Central memory CD8-positive, alpha-beta T cell (primary cell): Measurements from ENCODE around the gene COL15A1.

Source experiments
- ATAC-seq: fragments of 150-1000 bp; cut with Tn5 transposase; replicated peaks from 2 replicates; pipeline ENCODE4 v1.10.0; 2022; ENCODE audit warnings: mild to moderate bottlenecking, moderate FRiP score, moderate number of reproducible peaks; ENCODE audit not compliant: poor library complexity, severe bottlenecking; ENCODE audit errors: extremely low read depth
- DNase-seq, 2 donors: peaks; one replicate each; pipeline ENCODE4 v3.0.0; 2021; ENCODE audit warnings: low spot score in 2 of 2
- H3K27ac Mint-ChIP-seq: one replicate; pipeline ENCODE4 v1.8.0; 2022; ENCODE audit warnings: low read depth, mild to moderate bottlenecking, moderate library complexity, mixed read lengths
- H3K27me3 Mint-ChIP-seq: one replicate; pipeline ENCODE4 v1.8.0; 2022; ENCODE audit warnings: mixed read lengths
- H3K36me3 Mint-ChIP-seq: one replicate; pipeline ENCODE4 v1.8.0; 2022; ENCODE audit warnings: mild to moderate bottlenecking, moderate library complexity, mixed read lengths; ENCODE audit not compliant: insufficient read depth
- H3K4me1 Mint-ChIP-seq: one replicate; pipeline ENCODE4 v1.8.0; 2022; ENCODE audit warnings: mixed read lengths
- H3K4me3 Mint-ChIP-seq: one replicate; pipeline ENCODE4 v1.8.0; 2022; ENCODE audit warnings: mild to moderate bottlenecking, moderate library complexity, mixed read lengths
- H3K9me3 Mint-ChIP-seq: one replicate; pipeline ENCODE4 v1.8.0; 2022; ENCODE audit warnings: mixed read lengths

Gene COL15A1

DNA sequence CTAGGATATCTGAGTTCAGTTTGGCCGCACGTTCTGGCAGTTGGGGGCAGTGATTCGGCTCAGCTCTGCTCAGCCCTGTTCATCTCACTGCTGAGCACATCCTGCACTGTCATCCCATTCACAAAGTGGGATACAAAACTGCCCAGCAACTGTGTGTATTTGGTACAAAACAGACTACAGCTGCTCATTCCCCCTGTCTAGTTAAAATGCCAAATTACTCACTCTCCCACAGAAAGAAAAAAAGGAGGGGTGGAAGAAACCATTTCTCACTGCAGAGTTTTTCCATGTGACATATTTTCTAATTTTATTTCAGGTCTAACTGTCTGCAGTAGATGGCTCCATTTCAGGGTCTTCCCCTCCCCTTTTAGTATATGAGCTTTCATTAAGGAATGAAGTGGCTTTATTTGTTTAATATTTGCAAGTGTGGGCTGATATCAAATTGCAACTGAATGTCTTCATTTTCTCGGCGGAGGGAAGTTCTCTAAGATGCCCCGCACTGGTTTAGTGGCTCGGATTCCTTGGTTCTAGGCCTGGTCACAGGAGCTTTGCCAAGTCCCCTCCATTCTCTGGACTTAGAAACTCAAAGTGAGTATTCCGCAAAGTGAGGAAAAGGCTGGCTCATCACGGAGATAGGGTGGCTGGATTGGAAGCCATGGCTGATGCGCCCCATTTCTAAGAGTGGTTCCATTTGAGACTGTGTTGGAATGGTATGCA, 14.7 kb downstream of the COL15A1 start:
- peaks cover 41% of the 10 kb centered on the region for H3K27me3 Mint-ChIP-seq
- H3K4me1 Mint-ChIP-seq = no peaks in the 10 kb centered on the region
- H3K9me3 Mint-ChIP-seq = no peaks in the 10 kb centered on the region
- no peak for ATAC-seq
- H3K27ac Mint-ChIP-seq = no peak overlapping the region
- no peak for DNase-seq
- peaks cover 2% of the 10 kb centered on the region for H3K36me3 Mint-ChIP-seq
- no peak overlapping the region for H3K4me3 Mint-ChIP-seq

DNA sequence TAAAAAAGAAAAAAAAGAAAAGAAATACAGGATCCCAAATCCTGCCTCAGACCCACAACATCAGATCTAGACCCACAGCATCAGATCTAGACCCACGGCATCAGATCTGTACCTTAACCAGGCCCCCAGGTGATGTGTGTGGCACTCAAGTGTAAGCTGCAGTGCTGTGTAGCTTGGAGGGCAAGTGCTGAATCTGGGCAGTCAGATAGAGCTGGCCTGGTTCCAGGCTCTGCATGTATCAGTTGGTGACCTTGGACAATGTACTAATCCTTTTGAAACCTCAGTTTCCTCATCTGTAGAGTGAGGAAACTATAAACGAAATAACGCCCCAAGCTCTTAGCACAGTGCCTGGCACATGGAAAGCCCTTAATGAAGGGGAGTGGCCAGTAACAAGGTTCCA, 16.7 kb downstream of the COL15A1 start:
- no peak for ATAC-seq
- no peak for DNase-seq
- H3K27me3 Mint-ChIP-seq = peaks cover 35% of the 10 kb centered on the region
- no peak overlapping the region for H3K4me3 Mint-ChIP-seq
- H3K36me3 Mint-ChIP-seq = no peaks in the 10 kb centered on the region
- no peak overlapping the region for H3K27ac Mint-ChIP-seq
- no peaks in the 10 kb centered on the region for H3K4me1 Mint-ChIP-seq
- no peaks in the 10 kb centered on the region for H3K9me3 Mint-ChIP-seq

GRCh38 chr9:98961513-98962180, 17.9 kb downstream of the COL15A1 start:
- Mint-ChIP-seq H3K9me3 (no peaks in the 10 kb centered on the region), H3K36me3 (no peaks in the 10 kb centered on the region)

DNA sequence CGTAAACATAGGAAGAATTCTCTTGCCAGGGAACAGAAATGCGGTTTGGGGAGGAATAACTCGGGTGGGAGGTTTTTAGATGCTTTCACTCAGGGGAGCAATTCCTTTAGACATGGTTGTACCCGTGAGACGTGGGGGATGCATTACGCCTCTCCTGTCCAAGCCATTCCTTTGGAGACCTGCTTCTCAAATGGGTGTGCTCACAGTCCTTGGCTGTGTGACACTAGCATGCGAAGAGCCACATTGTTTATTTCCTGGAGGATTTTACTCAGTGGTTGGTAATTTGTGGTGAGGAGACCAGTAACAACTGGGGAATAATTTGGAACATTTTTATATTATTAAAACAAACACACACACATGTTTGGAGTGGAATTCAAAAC, 18.5 kb downstream of the COL15A1 start:
- H3K27ac Mint-ChIP-seq = no peak overlapping the region
- no peak for DNase-seq
- H3K9me3 Mint-ChIP-seq = no peaks in the 10 kb centered on the region
- H3K36me3 Mint-ChIP-seq = no peaks in the 10 kb centered on the region
- H3K4me1 Mint-ChIP-seq = no peaks in the 10 kb centered on the region
- no peak for ATAC-seq
- H3K4me3 Mint-ChIP-seq = no peak overlapping the region
- peaks cover 35% of the 10 kb centered on the region for H3K27me3 Mint-ChIP-seq

More at GRCh38 chr9:98961513-98962180, 17.9 kb downstream of the COL15A1 start:
- H3K27me3 Mint-ChIP-seq = peaks cover 35% of the 10 kb centered on the region
- no peak for ATAC-seq
- no peaks in the 10 kb centered on the region for H3K4me1 Mint-ChIP-seq
- no peak for DNase-seq
- H3K4me3 Mint-ChIP-seq = no peak overlapping the region
- H3K27ac Mint-ChIP-seq = no peak overlapping the region

GRCh38 chr9:98962861-98963260, 19.2 kb downstream of the COL15A1 start:
- Mint-ChIP-seq H3K27me3 (peaks cover 35% of the 10 kb centered on the region), H3K4me3 (no peak overlapping the region), H3K4me1 (no peaks in the 10 kb centered on the region), H3K9me3 (no peaks in the 10 kb centered on the region), H3K36me3 (no peaks in the 10 kb centered on the region), H3K27ac (no peak overlapping the region)
- ATAC-seq (no peak), DNase-seq (no peak)

GRCh38 chr9:98964201-98964600, 20.5 kb downstream of the COL15A1 start:
- ATAC-seq = no peak
- no peak overlapping the region for H3K4me3 Mint-ChIP-seq
- H3K4me1 Mint-ChIP-seq = no peaks in the 10 kb centered on the region
- no peaks in the 10 kb centered on the region for H3K9me3 Mint-ChIP-seq
- peaks cover 33% of the 10 kb centered on the region for H3K27me3 Mint-ChIP-seq
- no peaks in the 10 kb centered on the region for H3K36me3 Mint-ChIP-seq
- DNase-seq = no peak
- no peak overlapping the region for H3K27ac Mint-ChIP-seq

DNA sequence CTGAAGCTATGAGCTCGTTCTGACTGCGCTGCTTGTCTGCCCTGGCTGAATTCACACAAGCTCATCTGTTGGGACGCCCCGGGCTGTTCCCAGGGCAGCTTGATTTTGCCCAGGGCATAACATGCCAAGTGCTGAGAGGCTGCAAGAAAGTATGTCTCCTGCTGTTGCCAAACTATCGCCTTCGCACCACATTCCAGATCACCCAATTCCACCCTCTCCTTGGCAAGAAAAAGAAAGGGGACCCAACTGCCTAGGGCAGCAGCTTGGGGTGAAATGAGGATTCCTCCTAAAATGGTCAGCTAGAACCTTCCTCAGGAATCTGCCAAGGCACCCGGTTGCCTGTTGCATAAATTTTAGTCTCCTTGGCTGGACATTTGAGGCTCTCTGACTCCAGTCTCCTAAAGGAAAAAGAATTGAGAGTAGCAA, 21.2 kb downstream of the COL15A1 start:
- H3K4me1 Mint-ChIP-seq = no peaks in the 10 kb centered on the region
- no peak for DNase-seq
- H3K4me3 Mint-ChIP-seq = no peak overlapping the region
- no peaks in the 10 kb centered on the region for H3K9me3 Mint-ChIP-seq
- H3K27me3 Mint-ChIP-seq = peaks cover 26% of the 10 kb centered on the region
- no peak for ATAC-seq
- H3K27ac Mint-ChIP-seq = no peak overlapping the region
- no peaks in the 10 kb centered on the region for H3K36me3 Mint-ChIP-seq

GRCh38 chr9:98966676-98967075, 23.0 kb downstream of the COL15A1 start:
- DNase-seq (no peak), ATAC-seq (no peak)
- no peaks in the 10 kb centered on the region for H3K9me3 Mint-ChIP-seq
- H3K4me1 Mint-ChIP-seq = no peaks in the 10 kb centered on the region
- no peak overlapping the region for H3K4me3 Mint-ChIP-seq
- peaks cover 13% of the 10 kb centered on the region for H3K27me3 Mint-ChIP-seq
- H3K36me3 Mint-ChIP-seq = no peaks in the 10 kb centered on the region
- H3K27ac Mint-ChIP-seq = no peak overlapping the region

- H3K27me3 Mint-ChIP-seq = peaks cover 7% of the 10 kb centered on the region
- no peaks in the 10 kb centered on the region for H3K36me3 Mint-ChIP-seq
- H3K4me3 Mint-ChIP-seq = no peak overlapping the region
- H3K4me1 Mint-ChIP-seq = no peaks in the 10 kb centered on the region
- DNase-seq (no peak), ATAC-seq (no peak)
- no peak overlapping the region for H3K27ac Mint-ChIP-seq
- no peaks in the 10 kb centered on the region for H3K9me3 Mint-ChIP-seq
Measured at GRCh38 chr9:98967257-98967656, 23.6 kb downstream of the COL15A1 start.

GRCh38 chr9:98967680-98968079, 24.0 kb downstream of the COL15A1 start:
- no peak overlapping the region for H3K4me3 Mint-ChIP-seq
- H3K27ac Mint-ChIP-seq = no peak overlapping the region
- DNase-seq (no peak), ATAC-seq (no peak)
- no peaks in the 10 kb centered on the region for H3K4me1 Mint-ChIP-seq
- no peaks in the 10 kb centered on the region for H3K9me3 Mint-ChIP-seq
- no peaks in the 10 kb centered on the region for H3K36me3 Mint-ChIP-seq
- peaks cover 3% of the 10 kb centered on the region for H3K27me3 Mint-ChIP-seq

- Mint-ChIP-seq H3K4me3 (no peak overlapping the region), H3K27me3 (no peaks in the 10 kb centered on the region), H3K4me1 (no peaks in the 10 kb centered on the region), H3K9me3 (no peaks in the 10 kb centered on the region), H3K36me3 (no peaks in the 10 kb centered on the region), H3K27ac (no peak overlapping the region)
- ATAC-seq (no peak), DNase-seq (no peak)
Measured at GRCh38 chr9:98968601-98969337, 25.1 kb downstream of the COL15A1 start.

DNA sequence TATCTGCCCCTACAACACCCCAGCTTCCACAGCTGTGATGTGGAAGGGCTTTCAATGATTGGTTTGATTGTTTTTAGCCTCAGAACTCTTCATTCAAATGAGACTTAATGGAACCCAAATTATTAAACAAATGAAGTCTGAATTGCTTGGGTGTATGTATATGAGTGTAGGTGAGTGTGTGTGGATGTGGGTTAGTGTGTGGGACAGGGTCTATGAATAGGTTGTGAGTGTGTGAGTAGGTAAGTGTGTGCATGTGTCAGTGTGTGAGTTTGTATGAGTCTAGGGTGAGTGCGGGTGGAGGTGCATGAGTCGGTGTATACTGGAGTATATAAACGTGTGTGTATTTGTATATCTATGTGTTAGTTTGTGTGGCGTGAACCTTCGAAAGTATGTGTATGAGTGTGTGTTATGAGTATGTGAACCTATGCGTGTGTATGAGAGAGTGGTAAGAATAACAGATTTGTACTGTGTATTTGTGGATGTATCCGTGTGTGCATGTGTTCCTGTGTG, 26.9 kb downstream of the COL15A1 start:
- Mint-ChIP-seq H3K36me3 (peaks cover 2% of the 10 kb centered on the region), H3K4me3 (no peak overlapping the region), H3K27me3 (no peaks in the 10 kb centered on the region), H3K9me3 (no peaks in the 10 kb centered on the region), H3K27ac (no peak overlapping the region), H3K4me1 (no peaks in the 10 kb centered on the region)
- no peak for ATAC-seq
- DNase-seq = no peak
